Measurements from ENCODE around the gene STAP2.
"Not testable (repeated sequence)": the region's sequence is repeated elsewhere in the genome, so short reads cannot be mapped to it uniquely, and the experiment has no call there.

Gene STAP2

GRCh38 chr19:4357921-4358326 lies 19.3 kb upstream of the STAP2 start:
- DNase-seq (ENCODE audit: low read depth): no peak

DNA sequence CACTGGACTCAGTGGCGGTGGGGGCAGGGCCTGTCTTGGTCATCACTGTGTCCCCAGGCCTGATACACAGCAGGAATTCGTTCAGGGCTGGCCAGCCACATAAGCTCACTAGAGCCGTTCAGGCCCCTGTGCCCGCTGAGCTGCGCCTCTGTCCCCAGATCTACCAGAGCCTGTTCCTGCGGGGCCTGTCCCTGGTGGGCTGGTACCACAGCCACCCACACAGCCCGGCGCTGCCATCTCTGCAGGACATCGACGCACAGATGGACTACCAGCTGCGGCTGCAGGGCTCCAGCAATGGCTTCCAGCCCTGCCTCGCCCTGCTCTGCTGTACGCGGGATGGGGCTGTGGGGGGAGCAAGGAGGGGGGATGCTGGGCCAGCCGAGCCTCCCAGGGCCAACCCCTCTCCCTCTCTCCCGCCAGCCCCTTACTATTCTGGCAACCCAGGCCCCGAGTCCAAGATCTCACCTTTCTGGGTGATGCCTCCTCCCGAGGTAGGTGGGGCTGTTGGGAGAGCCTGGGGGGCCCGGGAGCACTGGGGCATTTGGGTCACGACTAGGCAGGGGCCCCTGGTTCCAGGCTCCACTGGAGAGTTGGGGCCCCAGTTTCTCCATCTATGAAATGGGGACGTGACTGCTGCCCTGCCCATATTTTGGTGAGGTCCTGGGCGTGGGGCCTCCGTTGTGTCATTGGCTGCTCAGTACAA lies 18.6 kb upstream of the STAP2 start:
- DNase-seq (ENCODE audit: low read depth): no peak

GRCh38 chr19:4354897-4355296 lies 16.3 kb upstream of the STAP2 start:
- no peak for DNase-seq (ENCODE audit: low read depth)

DNA sequence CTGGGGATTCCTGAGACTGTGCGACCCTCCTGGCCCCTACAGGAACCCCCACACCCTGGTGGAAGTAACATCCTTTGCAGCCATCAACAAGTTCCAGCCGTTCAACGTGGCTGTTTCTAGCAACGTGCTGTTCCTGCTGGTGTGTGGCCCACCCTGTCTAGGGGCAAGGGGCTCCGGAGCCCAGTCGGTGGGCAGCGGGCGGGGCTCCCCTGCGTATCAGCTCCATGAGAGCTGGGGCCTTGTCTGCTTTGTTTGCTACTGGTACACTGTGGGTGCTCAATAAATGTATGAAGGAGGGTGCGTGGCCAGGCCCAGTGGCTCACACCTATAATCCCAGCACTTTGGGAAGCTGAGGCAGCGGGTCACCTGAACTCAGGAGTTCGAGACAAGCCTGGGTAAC lies 15.7 kb upstream of the STAP2 start:
- no peak for DNase-seq (ENCODE audit: low read depth)

DNA sequence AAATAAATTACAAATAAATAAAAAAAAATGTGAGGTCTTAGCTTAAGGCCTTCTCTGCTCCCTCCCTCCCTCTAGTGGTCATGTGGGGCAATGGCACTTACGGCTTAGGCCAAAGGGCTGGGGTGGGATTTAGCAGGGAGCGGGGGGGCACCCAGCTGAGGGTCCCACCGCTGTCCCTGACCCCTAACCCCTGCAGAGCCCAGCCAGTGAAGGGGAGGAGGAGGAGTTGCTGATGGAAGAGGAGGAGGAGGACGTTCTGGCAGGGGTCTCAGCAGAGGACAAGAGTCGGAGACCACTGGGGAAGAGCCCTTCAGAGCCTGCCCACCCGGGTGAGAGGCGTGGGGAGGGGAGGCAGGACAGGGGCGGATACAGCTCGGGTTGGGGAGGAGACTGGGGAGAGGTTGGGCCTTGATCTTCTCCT lies 14.1 kb upstream of the STAP2 start:
- DNase-seq (ENCODE audit: low read depth): peak; percentile 48

GRCh38 chr19:4350726-4351125 lies 12.1 kb upstream of the STAP2 start:
- no peak for DNase-seq (ENCODE audit: low read depth)

GRCh38 chr19:4350111-4350510 lies 11.5 kb upstream of the STAP2 start:
- DNase-seq (ENCODE audit: low read depth): no peak

DNA sequence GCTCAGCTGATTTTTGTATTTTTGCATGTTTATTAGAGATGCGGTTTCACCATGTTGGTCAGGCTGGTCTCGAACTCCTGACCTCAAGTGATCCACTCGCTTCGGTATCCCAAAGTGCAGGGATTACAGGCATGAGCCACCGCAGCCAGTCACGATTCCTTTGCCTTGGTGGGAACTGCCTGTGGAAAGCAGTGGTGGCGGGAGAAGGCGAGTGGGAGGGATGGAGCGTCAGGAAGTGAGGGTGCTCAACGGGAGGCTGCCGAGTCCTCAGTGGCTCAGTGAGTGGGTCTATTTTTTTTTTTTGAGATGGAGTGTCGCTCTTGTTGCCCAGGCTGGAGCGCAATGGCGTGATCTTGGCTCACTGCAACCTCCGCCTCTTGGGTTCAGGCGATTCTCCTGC lies 10.6 kb upstream of the STAP2 start:
- DNase-seq (ENCODE audit: low read depth): not testable (repeated sequence)

DNA sequence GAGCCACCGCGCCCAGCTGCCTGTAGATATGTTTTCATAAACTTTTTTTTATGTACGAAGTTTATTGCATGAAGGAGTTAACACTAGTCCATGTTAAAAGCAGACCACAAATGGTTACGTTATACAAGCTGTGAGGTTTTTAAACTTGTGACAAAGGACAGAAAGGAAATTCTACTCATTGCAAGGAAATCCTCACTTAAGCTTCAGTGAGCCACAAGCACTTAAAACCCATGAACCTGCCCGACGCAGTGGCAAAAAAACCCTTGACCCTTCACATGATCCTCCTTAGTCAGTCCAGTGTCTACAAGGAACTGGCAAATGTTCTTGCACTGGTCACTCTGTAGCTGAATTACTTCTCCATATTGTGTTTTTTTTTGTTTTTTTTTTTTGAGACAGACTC lies 8.9 kb upstream of the STAP2 start:
- no peak for DNase-seq (ENCODE audit: low read depth)

DNA sequence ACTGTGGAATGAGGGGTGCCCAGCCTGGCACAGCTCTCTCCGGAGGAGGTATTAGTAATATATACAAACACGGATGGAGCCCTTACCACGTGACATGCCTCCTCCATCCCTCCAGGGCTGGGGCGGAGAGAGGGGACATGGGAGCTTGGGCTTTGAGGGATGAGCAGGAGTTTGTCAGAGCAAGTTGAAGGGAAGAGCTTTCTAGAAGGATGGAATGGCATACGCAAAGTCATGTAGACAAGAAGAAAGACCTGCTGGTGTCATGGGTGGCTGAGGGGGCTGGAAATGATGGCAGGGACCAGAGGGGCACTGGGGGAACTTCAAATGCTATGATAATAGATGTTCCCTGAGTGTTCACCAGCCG lies 7.4 kb upstream of the STAP2 start:
- no peak for DNase-seq (ENCODE audit: low read depth)

GRCh38 chr19:4345342-4346019 lies 6.9 kb upstream of the STAP2 start:
- no peak for DNase-seq (ENCODE audit: low read depth)

GRCh38 chr19:4343370-4344307 lies 5.0 kb upstream of the STAP2 start, which contains the start of gene MPND:
Gene MPND, plus strand, starts transcription at chr19:4343562. Its CDS starts 32 bp downstream, at chr19:4343594.
- DNase-seq (ENCODE audit: low read depth): peak; percentile 88

GRCh38 chr19:4342615-4343369 lies 4.2 kb upstream of the STAP2 start:
- DNase-seq (ENCODE audit: low read depth): peak; percentile 90

DNA sequence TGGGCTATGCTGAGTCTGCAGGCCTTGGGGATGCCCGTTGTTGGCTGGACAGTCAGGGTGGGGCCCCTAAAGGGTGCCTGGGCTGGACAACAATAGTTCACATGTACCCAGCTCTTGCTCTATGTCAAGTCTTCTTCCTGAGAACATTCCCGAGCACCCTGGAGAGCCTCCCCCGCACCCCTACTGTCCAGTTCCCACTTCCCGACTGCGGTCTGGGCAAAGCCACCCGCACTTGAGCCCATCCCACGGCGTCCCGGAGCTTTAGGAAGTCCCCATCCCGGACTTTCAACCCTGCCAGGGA lies 3.6 kb upstream of the STAP2 start:
- DNase-seq (ENCODE audit: low read depth): no peak

DNA sequence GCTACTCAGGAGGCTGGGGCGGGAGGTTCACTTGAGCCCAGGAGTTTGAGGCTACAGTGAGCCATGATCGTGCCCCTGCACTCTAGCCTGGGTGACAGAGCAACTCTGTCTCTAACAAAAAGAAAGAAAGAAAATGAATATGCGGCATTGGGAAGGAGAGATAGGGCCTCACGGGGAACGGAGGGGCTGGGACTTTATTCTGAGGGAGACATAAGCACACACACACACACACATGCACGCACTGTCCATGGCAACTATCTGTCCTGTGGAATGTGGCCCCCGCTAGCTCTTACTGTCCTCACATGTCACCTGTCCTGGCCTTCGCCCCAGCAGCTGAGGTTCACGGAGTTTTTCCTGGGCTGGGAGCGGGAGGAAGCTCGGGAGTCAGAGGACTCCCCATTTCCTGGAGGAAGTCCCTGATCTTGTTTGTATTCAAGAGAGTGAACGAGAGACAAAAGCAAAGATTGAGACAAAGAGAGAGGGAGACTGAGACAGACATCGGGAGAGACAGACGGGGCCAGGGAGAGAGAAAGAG lies 654 bp downstream of the STAP2 start:
- DNase-seq (ENCODE audit: low read depth): no peak

DNA sequence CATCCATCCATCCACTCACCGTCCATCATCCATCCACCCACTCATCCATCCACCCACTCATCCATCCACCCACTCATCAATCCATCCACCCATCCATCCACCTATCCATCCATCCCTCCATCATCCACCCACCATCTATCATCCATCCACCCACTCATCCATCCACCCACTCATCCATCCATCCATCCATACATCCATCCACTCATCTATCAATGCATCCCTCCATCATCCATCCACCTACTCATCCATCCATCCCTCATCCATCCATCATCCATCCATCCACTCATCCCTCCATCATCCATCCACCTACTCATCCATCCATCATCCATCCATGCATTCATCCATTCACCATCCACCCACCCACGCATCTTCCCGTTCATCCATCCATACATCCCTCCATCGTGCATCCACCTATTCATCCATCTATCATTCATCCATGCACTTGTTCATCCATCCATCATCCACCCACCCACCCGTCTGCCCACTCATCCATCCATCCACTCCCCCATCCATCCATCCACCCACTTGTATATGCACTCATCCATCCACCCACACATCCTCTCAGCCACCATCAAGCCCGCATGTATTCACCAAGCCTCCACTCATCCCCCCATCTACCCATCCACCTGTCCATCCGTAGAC lies 3.6 kb downstream of the STAP2 start:
- no peak for DNase-seq (ENCODE audit: low read depth)

DNA sequence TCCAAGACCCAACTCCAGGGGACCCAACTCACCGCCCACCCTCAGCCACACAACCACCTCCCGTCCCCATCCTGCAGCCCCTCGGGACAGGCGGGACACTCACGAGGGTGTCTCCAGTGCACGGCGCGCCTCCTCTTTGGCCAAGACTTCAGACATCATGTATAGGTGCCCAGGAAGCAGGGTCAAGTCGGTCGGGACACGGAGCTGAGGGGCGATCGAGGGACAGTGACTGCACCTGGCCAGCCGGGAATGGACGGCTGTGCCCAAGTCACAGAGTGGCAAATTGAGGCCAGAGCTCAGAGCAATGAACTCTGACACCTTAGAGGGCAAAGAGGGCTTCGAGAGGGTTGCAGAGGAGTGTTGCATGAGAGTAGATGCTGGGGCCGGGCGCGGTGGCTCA lies 8.8 kb downstream of the STAP2 start:
- DNase-seq (ENCODE audit: low read depth): no peak

GRCh38 chr19:4328991-4329681 lies 9.5 kb downstream of the STAP2 start:
- not testable (repeated sequence) for DNase-seq (ENCODE audit: low read depth)

DNA sequence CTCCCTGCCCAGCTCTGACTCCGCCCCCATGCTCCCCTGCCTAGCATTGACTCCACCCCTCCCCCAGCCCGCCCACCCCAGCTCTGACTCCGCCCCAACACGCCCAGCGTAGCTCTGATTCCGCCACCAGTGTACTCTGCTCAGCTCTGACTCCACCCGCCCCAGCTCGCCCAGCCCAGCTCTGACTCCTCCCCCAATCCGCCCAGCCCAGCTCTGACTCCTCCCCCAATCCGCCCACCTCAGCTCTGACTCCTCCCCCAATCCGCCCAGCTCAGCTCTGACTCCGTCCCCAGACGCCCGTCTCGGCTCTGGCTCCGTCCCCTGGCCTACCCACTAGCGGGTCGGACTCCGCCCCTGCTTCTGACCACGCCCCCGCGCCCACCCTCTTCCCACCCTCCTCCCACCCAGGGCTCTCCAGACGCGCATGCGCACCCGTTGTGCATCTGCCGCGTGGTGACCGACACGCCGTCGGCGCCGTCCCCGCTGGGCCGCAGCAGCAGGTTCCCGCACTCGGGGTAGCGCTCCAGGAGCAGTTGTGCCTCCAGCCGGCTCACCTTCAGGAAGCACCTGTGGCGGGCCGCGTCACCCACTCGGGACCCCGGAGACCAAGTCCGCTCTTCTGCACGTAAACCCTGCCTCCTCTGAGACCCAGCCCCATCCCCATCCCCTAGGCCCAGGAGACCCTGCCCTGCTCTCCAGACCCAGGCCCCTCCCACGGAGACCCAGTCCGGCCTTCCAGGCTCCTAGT lies 10.2 kb downstream of the STAP2 start:
- DNase-seq (ENCODE audit: low read depth): peak; percentile 92

GRCh38 chr19:4327877-4328242 lies 10.8 kb downstream of the STAP2 start:
- no peak for DNase-seq (ENCODE audit: low read depth)
